ENCODE results near the gene NEGR1. TPM values are rescaled to one million over a fixed set of nuclear protein-coding genes. Genes with fewer than 3 reads are reported as not detected.

The NEGR1 gene
- total RNA-seq, 1 donor from 2014 or later, result 40.9 TPM

DNA sequence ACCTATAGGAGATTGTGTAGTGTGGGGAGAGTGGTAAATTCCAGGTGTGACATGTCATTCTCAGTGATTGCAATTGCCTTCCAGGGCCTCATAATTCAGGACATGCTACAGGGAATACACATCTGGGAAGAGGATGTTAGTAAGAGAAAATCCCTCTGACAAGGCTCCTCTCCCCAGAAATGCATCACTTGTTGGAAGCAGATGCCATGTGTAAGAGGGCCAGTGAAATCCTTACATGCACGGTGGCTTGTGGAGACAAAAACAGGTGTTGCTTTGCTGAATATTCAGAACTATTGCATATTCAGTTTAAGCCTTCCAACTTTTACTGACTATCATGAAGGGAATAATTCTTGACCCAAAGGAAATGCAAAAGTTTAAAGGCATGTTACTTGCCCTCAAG, 503.4 kb downstream of the NEGR1 start:
- no peak for DNase-seq

DNA sequence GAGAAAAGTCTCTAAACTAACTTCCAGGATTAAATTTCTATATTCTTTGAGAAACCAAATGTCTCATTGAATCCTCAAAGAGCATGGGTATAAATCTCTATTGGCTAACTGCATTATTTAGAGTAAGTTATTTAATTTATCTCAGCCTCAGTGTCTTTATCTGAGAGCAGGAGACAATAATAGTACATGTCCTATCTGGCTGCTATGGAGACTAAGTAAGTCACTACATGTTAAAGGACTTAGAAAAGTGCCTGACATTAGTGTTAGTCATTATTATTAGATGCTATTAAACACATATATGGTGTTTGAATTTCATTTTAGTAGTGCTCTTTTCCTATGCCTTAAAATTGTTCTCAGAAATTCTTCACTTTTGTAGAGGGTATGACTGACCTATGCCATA, 505.2 kb downstream of the NEGR1 start:
- no peak for DNase-seq

DNA sequence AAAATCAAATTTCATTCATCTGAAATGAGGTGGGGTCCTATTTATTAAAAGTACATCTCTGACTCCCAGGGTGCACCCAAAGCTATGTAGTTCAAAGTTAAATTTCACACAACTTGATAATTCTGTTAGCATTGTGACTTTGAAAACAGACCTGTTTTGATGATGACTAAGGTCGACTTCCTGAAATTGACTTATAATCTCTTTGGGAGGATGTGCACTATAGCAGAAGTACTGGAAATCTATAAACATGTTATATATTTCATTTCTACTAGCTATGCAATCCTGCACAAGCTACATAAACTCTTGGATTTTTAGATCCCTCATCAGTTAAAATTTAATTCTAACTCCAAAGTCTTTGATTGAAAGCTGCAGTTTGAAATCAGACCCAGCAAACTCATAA, 507.6 kb downstream of the NEGR1 start:
- DNase-seq, result no peak

DNA sequence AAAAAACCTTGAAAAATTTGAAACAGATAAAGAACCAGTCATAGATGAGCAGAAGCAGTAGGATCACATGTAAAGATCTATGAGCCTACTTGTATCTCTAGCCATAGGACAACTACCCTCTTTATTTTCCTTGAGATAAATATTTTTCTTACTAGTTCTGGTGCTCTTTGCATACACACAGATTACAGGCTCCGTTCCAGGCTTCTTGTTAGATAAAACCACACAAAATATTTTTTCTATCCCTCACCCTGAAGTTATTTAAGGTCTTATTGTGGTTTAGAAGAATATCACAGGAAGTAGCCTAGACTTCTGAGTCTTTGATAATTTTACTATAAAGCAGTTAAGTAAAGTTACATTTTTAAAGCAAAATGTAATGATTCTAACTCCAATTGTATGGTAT, 512.2 kb downstream of the NEGR1 start:
- no peak for DNase-seq

DNA sequence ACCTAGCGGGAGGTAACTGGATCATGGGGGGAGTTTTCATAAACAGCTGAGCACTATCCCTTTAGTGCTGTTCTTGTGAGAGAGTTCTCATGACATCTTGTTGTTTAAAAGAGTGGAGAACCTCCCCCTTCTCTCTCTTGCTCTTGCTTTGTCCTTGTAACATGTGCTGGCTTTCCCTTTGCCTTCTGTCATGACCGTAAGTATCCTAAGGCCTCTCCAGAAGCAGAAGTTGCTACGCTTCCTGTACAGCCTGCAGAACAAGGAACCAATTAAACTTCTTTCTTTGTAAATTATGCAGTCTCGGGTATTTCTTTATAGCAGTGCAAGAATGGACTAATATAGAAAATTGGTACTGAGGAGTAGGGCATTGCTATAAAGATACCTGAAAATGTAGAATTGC, 515.6 kb downstream of the NEGR1 start:
- no peak for DNase-seq

DNA sequence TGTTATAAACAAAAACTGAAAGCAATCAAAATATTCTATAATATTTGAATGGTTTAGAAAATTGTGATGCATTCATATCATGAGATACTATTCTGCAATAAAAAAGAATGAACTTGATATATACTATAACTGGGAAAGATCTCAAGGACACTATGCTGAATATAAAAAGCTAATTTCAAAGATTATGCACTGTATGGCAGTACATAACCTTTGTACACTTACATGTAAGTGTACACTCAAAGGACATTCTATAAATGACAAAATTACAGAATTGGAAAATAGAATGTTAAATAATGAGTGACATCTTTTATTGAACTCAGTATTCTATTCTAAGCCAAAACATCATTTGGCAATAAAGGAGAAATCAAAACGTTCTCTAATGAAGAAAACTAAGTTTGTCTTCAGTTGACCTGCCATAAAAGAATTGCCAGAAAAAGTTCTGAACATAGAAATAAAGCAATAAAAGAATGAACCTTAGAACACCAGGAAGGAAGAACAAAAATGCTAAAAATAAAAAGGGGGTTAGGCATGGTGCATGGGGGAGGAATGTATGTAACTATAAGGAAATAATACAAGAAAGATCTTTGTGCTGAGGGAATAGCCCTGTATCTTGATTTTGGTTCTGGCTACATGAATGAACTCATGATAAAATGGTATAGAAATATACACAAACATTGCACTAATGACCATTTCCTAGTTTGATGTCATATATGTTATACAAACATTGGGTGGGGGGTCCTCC, 519.7 kb downstream of the NEGR1 start:
- no peak for DNase-seq

DNA sequence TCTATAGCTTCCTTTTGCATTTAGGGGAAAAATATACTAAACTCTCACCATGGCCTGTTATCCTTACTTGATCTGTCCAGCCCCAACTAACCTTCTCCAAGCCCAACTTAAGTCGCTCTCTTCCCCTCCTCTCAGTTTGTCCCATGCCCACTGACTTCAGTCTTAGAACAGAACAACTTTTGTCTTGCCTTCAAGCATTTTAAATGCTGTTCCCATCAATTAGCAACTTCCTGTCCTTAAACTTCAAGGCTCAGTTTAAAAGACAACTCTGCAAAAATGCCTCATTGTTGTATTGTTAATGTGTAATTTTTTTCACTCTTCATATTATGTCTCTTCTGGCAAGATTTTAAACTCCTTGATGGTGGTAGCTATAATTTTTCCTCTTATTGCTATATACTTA, 526.9 kb downstream of the NEGR1 start:
- no peak for DNase-seq

DNA sequence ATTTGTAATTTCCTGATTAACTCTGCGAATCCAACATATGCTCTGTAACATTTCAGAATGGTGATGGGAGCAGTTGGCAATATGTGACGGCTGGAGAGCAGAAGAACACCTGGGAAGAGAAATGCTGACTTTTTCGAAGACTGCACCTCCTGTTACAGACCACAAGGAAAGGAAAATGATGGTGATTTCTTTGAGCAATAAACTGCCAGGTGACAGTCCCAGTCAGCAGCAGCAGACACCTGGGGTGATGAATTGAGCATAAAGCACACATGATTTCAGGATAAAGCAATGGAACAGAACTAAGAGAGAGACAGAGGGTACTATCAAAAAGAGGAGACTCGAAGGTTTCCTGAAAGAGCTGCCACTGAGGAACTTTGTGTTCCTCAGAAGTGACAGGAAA, 528.6 kb downstream of the NEGR1 start:
- DNase-seq, result no peak

DNA sequence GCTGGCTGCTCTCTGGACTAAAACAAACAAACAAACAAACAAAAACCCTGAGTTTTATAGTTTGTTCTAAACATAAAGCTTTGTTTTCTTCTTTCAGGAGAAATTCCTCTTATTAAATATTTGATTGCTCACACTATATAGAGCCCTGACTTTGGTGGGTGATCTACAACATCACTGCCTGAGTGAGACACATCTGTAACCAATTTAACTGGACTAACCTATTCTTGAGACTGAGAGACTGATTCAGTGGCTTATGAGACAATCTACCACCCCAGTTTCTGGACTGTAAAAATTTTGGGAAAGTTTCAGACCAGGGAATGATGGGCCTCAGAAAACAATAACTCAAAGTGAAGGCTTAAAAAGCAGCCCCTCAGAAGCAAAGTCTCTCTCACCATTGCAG, 537.0 kb downstream of the NEGR1 start:
- DNase-seq, result no peak

DNA sequence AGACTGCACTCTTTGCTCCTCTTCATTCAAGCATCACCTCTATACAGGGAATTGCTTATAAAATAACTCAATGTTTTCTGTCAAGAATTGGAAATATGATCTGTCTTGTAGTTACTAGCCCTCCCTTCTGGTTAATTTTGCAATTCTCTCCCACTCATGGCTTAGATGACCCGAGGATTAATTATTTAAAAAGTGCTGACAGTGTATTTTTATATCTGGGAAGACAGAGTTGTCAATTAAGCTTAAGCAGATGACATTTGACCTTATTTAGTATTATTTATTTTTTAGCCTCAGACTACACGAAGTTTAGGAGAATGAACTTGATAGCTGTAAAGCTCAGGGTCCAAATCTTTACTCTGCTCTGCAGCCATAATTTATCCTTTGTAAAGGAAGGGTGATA, 538.5 kb downstream of the NEGR1 start:
- DNase-seq, result no peak

DNA sequence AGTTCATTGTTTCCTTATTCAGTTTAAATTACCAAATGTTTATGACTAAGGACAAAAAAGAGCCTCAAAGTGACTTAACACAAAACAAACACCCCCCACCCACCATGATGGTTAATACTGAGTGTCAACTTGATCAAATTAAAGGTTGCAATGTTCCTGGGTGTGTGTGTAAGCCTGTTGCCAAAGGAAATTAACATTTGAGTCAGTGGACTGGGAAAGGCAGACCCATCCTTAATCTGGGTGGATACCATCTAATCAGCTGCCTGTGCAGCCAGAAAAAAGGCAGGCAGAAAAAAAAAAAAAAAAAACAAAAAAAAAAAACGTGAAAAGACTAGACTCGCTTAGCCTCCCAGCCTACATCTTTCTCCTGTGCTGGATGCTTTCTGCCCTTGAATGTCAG, 543.4 kb downstream of the NEGR1 start:
- no peak for DNase-seq

DNA sequence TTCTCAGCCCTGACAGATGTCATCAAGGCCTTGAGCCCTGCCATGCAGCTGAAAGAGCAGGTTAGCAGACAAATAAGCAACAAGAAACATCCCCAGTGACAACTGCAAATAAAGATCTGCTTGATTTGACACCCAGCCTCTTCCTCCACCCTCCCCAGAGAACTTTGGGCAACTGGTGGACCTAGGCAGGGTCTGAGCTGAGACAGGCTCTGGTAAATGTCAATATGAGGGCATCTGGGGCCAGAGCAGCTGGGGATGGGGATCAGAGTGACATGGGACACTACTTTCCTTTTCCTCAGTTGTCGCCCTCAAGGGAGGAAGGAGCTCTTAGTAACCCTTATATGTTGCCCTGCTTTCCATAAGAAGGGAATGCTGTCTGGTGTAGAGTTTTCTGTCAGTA, 544.1 kb downstream of the NEGR1 start:
- no peak for DNase-seq

DNA sequence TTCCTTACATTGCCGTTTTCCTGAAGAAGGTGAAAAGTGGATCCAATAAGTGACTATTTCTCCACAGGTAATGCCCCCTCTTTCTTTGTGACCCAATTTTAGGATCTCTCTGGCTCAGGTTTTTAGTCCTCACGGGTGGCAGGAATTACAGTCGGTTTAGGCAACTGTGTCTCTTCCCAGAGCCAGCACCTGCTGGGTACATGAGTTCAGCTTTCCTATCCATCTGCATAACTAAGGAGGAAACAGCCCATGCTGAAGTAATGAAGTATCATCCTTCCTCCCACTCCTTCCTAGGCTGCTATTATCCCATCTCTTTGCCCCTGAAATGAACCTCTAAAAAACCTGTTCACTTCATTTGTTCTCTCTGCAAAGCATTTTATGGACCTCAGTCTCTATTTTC, 544.6 kb downstream of the NEGR1 start:
- no peak for DNase-seq

DNA sequence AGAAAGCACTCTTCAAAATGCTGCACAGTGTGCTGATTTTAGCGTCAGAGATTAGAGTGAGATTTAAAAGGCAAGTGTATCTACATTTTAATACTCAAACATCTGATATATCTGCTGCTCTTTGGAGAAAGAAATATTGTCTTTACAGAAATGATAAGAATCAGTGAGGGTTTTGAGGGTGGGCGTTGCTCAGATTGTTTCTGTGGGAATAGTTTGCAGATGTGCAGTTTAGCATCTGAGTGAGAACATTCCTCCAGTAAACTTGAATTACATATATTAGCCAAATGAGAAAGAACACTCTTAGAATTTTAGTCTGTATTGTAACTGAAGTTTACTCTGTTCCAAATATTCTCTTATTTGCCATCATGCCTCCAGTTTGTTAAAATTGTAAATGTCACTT, 549.2 kb downstream of the NEGR1 start:
- DNase-seq, result no peak

DNA sequence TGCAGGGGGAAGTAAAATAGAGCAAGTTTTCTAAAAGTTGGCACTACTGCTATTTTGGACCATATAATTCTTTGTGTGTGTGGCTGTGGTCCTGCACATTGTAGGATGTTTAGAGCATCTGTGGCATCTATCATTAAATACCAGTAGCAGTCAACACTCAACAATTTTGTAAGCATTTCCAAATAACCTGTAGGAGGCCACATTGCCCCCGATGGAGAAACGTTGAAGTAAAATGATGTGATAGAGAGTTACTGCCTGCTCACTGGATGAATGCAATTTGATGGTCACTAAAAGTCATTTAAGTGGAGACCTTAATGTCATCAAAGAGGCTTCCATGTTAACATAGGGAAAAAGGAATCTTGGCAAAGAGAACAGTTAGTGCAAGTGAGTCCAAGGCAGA, 560.8 kb downstream of the NEGR1 start:
- no peak for DNase-seq

DNA sequence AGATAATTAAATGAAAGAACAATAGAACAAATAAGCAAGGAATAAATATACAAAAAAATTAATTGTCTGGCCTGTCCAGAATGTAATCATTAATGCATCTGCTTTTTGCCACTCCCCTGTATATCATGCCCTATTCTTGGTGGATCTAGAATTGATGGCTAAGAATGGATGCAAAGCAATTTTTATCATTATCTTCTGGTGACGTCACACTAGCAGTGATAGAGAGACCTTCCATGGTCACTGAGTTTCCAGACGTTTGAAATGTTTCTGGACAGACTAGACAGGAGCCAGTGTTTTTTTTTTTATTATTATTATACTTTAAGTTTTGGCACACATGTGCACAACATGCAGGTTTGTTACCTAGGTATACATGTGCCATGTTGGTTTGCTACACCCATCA, 563.0 kb downstream of the NEGR1 start:
- DNase-seq, result no peak

DNA sequence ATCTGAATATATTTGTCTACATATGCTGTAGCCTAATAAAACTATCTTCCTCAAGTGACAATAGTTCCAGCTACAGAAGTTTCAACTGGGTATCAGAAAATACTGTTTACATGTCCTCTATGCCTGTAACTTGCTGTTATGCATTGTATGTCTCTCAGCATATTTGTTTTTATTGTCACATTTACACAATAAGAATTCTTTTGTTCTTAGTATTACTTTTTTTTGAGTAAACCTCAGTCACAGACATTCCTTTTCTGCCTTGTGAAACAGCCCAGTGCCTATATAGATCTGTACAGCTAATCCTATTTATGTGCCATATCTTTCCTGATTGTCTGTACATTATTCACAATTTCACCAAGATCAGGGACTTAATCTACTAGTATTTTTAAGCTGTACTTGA, 565.2 kb downstream of the NEGR1 start:
- DNase-seq, result no peak

DNA sequence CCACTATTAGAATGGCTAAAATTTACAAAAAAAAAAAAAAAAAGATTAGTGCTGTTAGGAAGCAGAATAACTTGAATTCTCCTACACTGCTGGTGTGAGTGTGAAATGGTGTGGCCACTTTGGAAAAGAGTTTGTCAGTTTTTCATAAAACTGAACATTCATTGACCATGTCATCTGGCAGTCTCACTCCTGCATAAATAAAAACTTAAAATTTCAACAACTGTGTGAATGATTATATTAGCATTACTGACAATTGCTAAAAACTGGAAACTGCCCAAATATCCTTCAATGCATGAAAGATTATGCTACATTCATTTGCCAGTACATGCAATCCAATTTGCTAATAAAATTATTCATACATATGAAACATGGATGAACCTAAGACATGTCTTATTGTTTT, 570.9 kb downstream of the NEGR1 start:
- DNase-seq, result no peak

DNA sequence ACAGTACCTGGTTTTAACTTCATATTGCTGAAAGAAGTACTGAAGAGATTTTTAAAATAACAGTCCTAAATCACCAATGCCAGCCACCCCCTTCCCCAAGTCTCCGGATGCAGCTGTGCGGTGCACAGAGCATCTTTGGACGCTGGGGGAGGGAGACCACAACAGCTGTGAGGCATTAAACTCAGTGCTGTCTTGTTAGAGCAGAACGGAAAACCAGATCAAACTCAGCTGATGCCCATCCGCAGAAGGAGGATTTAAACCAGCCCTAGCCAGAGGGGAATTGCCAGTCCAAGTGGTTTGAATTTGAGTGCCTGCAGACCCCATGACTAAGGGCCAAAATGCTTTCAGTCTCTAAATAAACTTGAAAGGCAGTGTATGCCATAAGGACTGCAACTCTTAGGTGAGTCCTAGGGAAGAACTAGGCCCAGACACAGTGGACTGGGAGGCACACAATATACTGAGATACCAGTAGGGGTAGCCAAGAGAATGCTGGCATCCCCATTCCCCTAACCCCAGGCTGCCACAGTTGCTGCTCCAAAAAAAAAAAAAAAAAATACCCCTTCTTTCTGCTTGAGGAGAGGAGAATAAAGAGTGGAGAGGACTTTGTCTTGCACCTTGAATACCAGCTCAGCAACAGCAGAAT, 576.2 kb downstream of the NEGR1 start:
- DNase-seq, result no peak

DNA sequence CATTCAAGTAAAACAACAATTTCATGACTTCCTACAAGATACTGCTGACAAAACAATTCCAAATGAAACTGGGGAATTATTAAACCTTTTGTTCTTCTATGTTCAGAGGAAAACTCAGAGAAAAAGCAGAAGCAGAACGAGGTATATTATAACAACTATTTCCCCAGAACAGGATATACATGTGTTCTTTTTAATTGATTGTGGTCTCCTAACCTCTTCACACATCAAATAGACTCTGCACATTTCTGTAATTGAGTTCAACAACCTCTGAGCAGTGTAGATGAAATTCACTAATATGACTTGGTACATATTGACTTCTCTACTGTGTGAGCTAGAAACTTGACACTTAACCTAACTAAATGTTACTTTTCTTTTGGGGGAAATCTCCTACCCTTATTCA, 584.2 kb downstream of the NEGR1 start:
- no peak for DNase-seq

DNA sequence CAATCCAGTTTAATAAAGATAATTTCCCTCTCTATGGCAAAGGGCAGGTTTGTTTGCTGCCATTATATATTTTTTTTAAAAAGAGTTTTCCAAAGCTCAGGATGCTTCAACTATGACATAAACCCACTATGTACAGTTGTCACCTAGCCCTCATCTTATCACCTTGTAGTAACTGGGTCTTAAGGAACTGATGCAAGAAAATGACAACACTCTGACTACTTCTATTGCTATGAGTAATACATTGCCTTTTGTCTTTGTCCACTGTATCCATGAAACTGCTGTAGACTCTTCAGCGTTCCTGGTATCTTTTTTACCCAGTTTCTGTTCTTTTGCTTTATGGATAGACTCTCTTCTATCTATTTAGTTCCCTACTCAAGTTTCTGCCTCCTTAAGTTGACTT, 586.5 kb downstream of the NEGR1 start:
- no peak for DNase-seq

DNA sequence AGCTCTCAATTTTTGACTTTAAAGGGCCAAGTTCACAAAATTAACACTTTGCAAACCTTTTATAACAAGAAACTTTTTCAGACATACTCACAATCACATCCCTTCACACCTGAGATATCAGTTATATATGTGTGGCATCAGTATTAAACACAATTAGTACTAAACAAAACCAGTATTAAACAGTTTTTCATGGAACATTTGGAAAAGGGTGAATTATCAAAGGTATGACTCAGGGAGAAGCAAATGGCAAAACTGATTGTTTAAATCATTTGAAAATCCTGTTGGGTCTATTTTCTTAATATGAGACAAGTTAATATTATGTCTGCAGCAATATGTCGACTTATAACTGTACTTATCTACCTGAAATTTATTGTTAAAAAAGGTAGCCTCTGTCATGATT, 587.3 kb downstream of the NEGR1 start:
- DNase-seq, result no peak

DNA sequence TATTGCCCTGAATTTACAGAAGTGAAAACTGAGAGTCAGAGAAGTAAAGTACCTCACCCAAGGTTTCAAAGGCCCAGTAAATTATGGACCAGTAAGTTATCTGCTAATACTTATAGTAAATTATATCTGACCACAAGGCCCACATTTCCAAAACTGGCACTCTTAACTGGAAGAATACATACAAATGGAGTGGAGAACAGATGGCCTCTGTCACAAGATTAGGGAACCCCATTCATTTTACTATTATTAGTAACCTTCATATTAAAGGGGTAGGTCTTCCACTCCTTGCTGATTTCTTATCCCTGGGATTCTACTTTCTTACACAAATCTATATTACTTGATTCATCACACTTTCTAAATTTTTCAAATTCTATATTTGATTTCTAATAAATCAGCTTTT, 588.8 kb downstream of the NEGR1 start:
- DNase-seq, result no peak

DNA sequence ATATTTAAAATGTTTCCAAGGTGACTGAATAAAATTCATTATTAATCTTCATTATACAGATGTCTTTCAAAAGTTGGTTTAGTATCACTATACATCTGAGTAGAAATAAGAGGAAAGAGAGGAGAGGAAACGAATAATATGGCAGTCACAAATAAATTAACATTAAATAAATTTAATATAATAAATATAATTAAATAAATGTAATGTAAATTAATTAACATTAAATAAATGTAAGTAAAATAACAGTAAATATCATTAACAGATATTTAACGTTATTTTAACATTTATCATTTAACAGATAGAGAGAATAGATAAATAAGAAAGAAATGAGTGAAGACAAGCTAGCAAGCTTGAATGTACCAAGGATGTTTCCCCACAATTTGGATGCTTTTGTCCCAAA, 592.7 kb downstream of the NEGR1 start:
- no peak for DNase-seq

DNA sequence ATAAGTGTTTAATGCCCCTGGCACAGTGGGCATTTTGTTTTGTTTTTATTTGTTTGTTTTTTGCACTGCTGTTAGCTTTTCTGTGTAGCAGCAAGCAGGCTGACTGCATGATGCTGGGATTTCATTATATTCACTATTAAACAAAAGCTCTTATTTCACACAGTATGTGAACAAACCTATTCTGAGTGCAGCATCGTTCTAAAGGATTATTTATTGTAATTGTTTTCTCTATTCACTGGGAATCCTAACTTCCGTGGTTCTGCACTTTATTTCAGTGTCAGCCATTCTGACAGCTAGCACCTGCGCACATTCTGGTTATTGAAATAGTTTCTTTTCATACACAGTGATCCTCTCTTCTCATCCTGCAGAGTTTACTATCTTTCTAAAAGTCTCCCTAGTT, 595.0 kb downstream of the NEGR1 start:
- DNase-seq, result no peak
